Stimulated activated CD8-positive, alpha-beta memory T cell treated with anti-CD3 and anti-CD28 coated beads, Interleukin-4, amount 100 ng/mL, for 24 hours (primary cell): ENCODE results near the gene EEF1AKMT4.
A peak's percentile ranks its signal among the peaks of the same experiment; 100 is the strongest.

ENCODE experiments used
- DNase-seq: peaks from one replicate; pipeline ENCODE4 v3.0.0-alpha.2; 2020; ENCODE audit warnings: low read depth

Gene EEF1AKMT4

DNA sequence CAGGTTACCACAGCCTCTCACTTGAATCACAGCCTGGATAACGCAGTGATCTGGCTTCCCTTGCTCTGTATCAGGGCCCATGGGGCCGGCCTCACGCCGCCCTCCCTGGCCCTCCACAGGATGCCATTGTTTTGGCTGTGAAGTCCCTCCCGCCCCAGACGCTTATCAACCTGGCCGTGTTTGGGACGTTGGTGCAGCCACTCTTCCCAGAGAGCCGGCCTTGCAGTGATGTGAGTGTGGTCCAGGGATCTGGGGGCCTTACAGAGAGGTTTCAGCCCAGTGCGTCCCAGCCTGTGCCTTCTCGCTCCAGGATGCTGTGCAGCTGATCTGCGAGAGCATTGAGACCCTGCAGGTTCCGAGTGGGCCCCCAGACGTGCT, 13.4 kb upstream of the EEF1AKMT4 start:
- DNase-seq: no peak

DNA sequence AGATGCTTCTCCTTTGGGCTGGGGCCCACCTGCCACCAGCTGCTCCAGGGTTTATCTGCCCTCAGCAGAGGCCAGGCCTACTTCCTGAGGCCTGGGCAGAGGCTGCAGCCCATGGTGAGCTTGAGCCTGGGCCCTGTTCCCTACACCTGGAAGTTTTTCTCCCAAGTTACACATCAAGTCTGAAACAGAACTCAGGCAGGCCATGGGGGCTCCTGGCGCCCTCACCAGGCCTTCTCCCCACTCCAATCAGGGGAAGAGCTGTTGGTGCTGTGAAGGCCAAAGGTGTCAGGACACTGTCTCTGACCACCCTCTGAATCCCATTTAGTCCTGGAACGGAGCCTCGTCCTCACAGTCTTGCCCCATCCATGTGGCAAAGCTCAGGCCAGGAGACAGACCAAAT, 12.8 kb upstream of the EEF1AKMT4 start:
- no peak for DNase-seq

DNA sequence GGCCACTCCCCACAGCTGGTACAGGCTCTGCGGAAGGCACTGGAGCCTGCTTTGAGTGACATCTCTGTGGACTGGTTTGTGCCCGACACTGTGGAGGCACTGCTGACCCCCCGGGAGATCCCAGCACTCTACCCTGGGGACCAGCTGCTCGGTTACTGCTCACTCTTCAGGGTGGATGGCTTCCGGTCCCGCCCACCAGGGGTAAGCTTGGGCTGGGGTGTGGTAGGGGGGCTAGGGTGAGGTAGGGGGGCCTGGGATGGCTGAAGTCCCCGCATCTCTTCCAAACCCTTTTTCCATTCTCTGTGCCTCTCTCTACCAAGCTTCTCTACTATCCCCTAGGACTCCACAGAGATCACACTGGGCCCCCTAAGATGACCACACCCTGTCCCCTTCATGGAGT, 12.3 kb upstream of the EEF1AKMT4 start:
- no peak for DNase-seq

DNA sequence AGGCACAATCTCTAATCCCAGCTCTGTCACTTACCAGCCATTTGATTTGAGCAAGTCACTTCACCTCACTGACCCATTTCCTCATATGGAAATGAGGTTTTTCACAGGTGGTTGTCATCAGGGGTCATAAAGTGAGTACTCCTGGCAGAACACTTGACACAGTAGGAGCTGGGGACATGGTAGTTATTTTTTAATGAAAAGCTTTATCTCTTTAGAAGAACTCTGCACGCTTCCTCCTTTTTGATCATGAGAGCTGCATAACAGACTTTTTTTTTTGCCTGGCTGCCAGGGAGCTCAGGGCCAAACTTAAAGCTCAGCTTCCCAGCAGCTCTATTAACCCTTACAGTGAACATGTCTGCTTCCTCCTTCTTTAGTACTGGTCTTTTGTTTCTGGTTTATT, 11.7 kb upstream of the EEF1AKMT4 start:
- no peak for DNase-seq

DNA sequence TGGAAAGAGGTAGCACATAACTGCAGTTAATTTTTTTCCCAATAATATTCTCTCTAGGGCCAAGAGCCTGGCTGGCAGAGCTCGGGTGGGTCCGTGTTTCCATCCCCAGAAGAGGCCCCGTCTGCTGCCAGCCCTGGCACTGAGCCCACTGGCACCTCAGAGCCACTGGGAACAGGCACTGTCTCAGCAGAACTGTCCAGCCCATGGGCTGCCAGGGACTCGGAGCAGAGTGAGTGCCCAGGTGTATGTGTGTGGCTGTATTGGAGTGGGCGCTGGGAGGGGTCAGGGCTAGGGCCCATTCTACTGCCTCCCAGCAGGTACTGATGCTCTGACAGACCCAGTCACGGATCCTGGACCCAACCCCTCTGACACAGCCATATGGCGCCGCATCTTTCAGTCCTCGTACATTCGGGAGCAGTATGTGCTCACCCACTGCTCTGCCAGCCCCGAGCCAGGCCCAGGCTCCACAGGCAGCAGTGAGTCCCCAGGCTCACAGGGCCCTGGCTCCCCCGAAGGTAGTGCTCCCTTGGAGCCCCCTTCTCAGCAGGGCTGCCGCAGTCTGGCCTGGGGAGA, 11.1 kb upstream of the EEF1AKMT4 start:
- no peak for DNase-seq

DNA sequence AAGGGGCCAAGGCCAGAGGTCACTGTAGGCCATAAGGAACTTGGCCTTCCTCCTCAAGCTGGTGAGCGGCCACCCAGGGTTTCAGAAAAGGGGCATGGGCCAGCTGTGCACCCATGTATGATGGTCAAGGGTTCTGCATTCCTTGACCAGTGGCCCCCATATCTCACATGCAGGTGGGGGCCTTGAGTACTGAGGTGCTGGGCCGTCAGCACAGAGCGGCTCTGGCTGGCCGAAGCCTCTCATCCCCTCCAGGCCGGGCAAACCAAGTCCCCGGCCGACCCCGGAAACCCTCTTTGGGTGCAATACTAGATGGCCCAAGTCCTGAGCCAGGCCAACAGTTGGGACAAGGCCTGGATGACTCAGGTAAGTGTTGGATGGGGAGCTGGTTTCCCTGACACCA, 10.3 kb upstream of the EEF1AKMT4 start:
- no peak for DNase-seq

DNA sequence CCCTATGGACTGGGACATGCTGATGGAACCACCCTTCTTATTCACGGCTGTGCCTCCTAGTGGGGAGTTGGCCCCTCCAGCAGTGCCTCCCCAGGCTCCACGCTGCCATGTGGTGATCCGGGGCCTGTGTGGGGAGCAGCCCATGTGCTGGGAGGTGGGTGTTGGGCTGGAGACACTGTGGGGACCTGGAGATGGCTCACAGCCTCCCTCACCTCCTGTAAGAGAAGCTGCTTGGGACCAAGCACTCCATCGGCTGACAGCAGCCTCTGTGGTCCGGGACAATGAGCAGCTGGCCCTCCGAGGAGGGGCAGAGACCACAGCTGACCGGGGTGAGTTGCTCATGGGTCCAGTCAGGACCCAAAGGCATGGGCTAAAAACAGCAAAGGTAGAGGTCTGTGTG, 9.8 kb upstream of the EEF1AKMT4 start:
- DNase-seq: no peak

DNA sequence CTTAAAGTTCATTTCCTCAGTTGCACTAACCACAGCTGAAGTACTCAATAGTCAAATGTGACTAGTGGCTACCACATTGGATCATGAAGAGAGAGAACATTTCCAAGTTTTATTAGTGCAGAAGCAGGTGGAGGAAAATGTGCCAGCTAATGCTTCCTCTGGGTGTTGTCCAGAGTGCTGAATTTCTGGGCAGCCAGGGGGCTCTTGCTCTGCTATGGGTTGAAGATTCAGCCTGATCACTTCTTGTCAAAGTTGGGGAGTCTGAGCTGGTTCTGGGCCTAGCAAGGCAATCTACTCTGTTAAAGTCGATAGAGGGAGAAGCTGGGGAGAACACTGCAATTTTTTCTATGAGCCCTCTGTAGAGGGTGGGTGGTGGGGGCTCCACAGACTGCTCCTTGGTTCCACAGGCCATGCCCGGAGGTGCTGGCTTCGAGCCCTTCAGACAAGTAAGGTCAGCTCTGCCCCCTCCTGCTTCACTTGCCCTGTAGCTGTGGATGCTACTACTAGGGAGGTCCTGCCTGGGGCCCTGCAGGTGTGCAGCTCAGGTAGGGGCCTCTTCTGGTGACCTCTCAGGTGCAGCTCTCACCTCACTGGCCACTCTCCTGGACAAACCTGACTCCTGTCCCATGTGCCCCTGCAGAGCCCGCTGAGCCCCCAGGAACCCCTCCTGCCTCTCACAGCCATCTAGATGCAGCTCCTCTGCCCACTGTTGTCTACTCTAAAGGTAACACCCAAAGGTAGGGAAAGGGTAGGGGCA, 8.9 kb upstream of the EEF1AKMT4 start:
- no peak for DNase-seq

DNA sequence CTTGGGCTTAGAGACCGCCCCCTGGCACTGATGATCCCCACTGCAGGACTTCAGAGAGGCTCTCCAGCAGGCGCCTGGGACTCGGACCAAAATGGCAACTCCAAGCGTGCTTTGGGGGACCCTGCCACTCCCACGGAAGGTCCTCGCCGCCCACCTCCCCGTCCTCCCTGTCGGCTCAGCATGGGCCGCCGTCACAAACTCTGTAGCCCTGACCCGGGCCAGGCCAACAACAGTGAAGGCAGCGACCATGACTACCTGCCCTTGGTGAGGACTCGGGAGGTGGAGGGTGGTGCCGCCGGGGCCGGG, 8.4 kb upstream of the EEF1AKMT4 start:
- no peak for DNase-seq

DNA sequence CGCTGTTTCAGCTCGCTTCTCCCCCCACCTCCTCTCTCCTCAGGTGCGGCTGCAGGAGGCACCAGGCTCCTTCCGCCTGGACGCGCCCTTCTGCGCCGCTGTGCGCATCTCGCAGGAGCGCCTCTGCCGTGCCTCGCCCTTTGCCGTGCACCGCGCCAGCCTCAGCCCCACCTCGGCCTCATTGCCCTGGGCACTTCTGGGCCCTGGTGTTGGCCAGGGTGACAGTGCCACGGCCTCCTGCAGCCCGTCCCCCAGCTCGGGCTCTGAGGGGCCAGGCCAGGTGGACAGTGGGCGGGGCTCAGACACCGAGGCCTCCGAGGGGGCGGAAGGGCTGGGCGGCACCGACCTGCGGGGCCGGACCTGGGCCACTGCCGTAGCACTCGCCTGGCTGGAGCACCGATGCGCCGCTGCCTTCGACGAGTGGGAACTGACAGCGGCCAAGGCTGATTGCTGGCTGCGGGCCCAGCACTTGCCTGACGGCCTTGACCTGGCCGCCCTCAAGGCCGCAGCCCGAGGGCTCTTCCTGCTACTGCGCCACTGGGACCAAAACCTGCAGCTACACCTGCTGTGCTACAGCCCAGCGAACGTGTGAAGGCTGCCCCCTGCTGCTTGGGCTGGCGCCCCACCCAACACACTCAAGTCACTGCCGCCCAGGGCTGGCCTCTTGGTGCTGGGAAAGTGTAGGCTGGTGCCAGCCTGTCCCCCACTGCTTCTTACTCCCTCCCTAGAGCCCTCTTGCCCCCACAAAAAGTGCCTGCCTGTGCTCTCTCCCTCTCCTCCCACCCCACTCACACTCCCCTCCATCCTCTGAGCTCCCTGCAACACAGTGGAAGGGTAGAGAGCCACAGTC, 7.8 kb upstream of the EEF1AKMT4 start:
- no peak for DNase-seq

DNA sequence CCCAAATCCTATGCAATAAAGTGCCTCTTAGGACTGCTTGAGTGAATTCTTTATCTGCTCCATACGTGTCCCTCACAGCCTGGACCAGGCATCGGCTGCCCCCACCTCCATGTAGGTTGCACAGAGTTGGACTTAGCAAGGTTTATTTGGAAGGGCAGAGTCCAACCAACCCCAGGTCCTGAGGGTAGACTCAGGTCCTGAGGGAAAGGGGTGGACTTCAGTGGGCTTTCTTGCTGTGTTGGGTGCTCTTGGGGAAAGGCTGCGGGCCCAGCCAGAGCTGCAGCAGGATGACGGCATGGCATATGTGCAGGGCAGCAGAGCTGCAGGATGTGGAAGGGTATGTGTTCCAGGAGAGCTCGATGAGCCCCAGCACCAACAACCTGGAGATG, 7.2 kb upstream of the EEF1AKMT4 start:
- no peak for DNase-seq

DNA sequence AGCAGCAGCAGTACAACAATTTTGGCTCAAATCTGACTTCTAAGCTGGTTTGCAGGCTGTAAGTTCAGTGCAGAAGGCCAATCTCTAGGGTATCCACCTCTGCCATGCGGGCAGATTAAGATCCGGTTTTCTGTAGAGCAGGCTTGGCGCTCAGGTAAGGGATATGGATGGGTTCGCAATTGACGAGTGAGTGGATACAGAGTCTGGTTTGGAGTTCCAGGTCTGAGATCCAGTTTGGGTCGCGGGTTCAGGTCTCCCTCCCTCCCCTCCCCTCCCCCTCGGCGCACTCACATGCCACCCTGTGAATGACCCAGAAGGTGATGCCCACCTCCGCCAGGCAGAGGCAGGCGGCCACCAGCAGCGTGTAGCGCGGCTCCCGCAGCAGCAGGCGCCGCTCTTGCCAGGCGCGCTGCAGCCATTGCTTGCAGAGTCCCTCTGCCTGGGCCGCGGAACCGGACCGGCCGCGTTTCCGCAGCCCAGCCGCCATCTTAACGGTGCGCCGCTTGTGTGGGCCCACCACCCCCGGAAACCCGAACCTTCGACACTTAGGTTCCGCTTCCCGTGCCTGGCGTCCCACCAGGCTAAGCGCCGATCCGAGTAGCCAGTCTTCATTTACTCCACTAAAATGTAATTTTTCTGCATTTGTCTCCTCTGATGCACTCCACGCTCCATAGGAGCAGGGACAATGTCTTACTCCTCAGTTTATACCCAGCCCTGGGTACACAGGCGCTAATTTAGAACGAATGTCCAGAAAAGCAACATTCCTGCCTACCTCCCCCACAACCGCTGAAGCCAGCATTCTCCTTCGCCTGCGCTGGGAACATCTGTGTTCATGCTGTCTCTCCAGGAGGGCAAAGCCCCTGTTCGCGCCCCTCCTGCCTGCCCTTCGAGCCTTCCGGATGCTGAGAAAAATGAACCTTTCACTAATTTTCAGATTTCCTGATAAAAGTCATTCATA, 739 bp upstream of the EEF1AKMT4 start, which contains the start of gene ALG3:
ALG3 (minus strand) TSS at position 509 of the 958 bp plus-strand sequence; CDS start at position 487, 22 bp downstream.
- DNase-seq: peak; percentile 80

DNA sequence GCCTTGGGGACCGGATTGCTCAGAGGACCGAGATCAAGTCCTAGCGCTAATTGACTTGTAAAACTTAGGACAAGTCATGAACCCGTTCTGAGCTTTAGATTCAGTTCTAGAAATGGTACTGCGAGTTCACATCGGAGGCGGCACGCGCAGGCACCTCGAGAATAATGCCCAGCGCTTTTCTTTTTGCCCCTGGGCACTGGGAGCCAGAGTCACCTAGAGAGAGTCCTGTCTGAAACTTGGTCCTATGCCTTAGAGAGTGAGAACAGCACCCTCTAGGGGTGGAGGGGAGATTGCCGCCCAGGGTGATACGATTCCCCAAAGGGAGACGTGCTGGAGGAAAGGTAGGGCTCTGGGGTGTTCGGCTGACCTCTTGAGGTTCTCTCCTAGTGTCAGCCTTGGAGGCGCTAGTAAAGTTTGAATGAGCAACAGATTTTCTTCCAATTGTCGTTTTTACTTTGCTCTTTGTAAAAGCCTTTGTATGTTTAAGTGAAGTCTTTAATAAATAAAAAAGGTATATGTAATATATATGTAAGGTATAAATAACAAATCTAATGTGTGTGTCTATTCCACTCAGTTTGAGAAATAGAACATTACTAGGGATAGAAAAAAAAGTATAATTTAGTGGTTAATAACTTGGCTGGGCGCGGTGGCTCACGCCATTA, 826 bp downstream of the EEF1AKMT4 start:
- peak; percentile 85 for DNase-seq

DNA sequence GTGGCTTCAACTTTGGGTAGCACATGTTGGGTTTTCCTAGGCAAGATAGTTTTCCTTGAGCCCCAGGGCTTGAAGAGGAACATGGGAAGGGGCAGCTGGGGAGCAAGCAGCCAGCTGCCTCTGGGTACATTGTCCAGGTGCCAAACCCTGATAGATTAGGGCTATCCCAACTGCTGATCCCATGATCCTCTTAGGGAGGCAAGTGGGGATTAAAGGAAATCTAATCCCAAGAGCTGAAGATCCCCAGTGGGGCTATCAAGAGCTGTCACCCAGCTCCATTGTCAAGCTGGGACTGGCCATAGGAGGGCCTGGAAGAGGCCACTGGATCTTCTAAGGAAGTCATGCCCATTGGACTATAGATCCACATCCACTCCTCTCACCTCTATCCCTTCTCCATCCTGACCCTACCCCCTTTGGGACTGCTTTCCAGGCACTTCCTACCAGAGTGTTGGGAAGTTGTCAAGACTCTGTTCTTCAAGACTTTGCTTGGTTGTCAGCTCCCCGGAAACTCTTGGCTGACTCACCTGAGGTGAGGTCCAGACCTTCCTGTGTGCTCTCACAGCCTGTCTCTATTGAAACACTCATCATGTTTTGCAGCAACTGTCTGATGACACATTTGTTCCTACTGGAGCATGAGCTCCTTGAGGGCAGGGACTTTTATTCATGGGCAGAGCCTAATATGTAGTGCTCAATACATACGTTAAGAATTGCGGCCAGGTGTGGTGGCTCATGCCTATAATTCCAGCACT, 6.0 kb downstream of the EEF1AKMT4 start:
- DNase-seq: no peak

DNA sequence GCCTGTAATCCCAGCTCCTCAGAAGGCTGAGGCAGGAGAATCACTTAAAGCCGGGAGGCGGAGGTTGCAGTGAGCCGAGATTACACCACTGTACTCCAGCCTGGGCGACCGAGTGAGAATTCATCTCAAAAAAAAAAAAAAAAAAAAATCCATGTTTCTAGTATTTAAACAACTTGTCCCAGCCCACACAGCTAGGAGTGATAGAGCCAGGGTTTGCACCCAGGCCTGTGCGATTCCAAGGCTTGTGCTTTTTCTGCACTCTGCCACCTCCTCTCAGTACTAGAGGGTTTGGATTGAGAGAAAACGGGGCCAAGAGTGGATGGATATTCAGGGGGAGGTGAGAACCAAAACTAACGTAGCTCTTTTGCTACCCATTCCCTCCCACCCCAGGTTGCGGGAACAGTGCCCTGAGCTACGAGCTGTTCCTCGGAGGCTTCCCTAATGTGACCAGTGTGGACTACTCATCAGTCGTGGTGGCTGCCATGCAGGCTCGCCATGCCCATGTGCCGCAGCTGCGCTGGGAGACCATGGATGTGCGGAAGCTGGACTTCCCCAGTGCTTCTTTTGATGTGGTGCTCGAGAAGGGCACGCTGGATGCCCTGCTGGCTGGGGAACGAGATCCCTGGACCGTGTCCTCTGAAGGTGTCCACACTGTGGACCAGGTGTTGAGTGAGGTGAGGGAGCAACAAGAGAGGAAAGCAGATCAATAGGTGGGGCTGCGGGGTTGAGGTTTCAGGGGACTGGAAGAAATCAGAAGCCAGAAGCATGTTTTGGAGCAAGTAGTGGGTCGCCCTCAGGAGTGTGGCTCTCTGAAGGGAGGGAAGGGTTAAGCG, 7.8 kb downstream of the EEF1AKMT4 start:
- no peak for DNase-seq

DNA sequence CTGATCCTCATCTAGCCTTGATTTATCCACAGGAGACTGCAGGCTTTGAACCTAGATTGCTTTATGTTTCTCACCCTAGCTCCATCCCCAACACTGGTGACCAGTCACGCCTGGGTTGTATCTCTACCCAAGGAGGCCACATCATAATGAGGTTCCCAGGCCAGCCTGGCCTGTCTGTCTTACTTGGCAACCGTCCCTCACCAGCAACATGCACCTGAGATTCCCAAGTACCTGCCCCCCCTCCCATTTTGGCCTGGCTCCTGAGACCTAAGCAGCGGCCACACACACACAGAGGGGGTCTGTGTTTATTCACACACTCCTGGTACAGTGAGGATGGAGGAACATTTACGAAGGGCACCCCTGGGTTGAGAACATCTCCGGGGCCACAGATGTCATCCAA, 9.5 kb downstream of the EEF1AKMT4 start:
- no peak for DNase-seq

DNA sequence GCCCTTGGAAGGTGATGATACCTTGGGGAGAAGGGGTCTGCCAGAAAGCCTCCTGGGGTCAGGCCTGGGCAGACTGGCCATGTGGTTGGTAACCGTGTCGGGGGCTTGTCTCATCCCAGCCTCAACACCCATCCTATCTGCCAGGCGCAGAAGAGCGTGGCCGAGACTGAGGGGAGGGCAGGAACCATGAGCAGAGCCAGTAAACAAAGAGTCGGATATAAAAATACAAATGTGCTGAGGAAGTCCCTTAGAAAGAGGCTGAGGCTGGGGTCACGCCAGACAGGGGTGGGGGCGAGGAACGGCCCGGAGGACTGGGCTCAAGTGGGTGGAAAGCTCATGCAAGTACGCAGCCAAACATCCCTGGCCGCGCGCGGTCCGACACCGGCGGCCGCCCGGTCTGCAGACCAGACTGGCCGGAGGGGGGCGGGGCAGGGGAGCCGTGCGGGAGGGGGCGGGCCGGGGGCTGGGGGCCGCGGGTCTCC, 10.0 kb downstream of the EEF1AKMT4 start:
- DNase-seq: no peak

DNA sequence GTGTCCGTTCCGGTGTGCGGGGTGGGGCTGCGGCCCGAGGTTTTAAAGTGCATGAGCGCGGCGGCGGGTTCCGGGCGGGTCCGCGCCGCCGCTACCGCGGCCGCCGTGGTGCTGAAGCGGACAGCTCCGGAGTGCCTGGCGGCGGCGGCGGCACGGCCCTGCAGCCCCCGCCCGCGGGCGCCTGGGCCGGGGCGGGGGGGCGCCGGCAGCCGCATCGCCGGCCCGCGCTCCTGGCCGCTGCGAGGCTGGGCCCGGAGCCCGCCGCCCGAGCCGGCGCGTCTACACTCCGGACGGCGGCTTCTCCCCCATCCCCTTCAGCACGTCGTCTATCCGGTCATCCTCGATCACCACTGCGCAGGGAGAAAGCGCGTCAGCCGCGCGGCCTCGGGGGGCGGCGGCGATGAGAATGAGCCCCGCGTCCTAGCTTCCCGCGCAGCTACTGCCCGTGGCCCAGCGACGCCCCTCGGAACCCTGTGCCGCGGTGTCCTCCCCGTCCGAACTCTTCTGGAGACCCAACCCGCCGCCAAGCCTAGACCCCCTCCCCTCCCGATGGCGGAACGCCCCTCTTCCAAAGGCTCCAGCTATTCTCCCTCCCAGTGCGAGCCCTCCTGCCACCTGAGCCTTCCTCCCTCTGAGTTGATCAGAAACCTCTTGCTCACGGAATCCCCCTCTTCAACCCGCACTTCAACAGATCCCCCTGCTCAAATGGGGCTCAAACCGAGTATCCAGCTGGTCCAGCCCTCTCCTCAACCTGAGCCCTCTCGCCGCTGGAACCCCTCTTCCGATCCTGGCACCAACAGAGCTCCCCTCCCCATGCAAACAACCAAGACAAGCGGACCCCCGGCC, 10.6 kb downstream of the EEF1AKMT4 start:
- DNase-seq: no peak
